ENCODE measurements around the gene TMEM54.

TMEM54 gene

GRCh38 chr1:32863881-32864245 is 37.3 kb downstream of the TMEM54 start:
- H3K4me3 ChIP-seq (ENCODE audit: low read depth, low read length): no peak overlapping the region
- no peak for DNase-seq (ENCODE audit: low read depth)
- TF ChIP-seq CTCF (IDR thresholded peaks at IDR 0.05; ENCODE audit: insufficient read depth, low read depth, low read length, missing control alignments): no peak

GRCh38 chr1:32863218-32863880 is 37.8 kb downstream of the TMEM54 start:
- TF ChIP-seq CTCF (IDR thresholded peaks at IDR 0.05; ENCODE audit: insufficient read depth, low read depth, low read length, missing control alignments): no peak
- no peak overlapping the region for H3K4me3 ChIP-seq (ENCODE audit: low read depth, low read length)
- DNase-seq (ENCODE audit: low read depth): no peak

- TF ChIP-seq CTCF (IDR thresholded peaks at IDR 0.05; ENCODE audit: insufficient read depth, low read depth, low read length, missing control alignments): no peak
- H3K4me3 ChIP-seq (ENCODE audit: low read depth, low read length): no peak overlapping the region
Measured at GRCh38 chr1:32861904-32862695, 39.1 kb downstream of the TMEM54 start.

GRCh38 chr1:32860566-32860965 is 40.6 kb downstream of the TMEM54 start:
- no peak for DNase-seq (ENCODE audit: low read depth)
- TF ChIP-seq CTCF (IDR thresholded peaks at IDR 0.05; ENCODE audit: insufficient read depth, low read depth, low read length, missing control alignments): no peak
- H3K4me3 ChIP-seq (ENCODE audit: low read depth, low read length): no peak overlapping the region

More at GRCh38 chr1:32861904-32862695, 39.1 kb downstream of the TMEM54 start:
- no peak for DNase-seq (ENCODE audit: low read depth)

GRCh38 chr1:32859915-32860314 is 41.3 kb downstream of the TMEM54 start:
- no peak for DNase-seq (ENCODE audit: low read depth)
- H3K4me3 ChIP-seq (ENCODE audit: low read depth, low read length): no peak overlapping the region
- TF ChIP-seq CTCF (IDR thresholded peaks at IDR 0.05; ENCODE audit: insufficient read depth, low read depth, low read length, missing control alignments): no peak

- TF ChIP-seq CTCF (IDR thresholded peaks at IDR 0.05; ENCODE audit: insufficient read depth, low read depth, low read length, missing control alignments): no peak
- DNase-seq (ENCODE audit: low read depth): no peak
- H3K4me3 ChIP-seq (ENCODE audit: low read depth, low read length): no peak overlapping the region
Measured at GRCh38 chr1:32858791-32859190, 42.4 kb downstream of the TMEM54 start.

All from GM12865 (cell line).